Stimulated activated CD8-positive, alpha-beta memory T cell treated with anti-CD3 and anti-CD28 coated beads, Interleukin-2, amount 100 ng/mL, for 48 hours (primary cell): Measurements from ENCODE around the gene ARHGAP10.
"Not testable (repeated sequence)": the region's sequence is repeated elsewhere in the genome, so short reads cannot be mapped to it uniquely, and the experiment has no call there.

Experiments
- DNase-seq, 2 donors: peaks; one replicate each; pipeline ENCODE4 v3.0.0-alpha.2; 2020; ENCODE audit warnings: low read depth in 2 of 2

ARHGAP10 gene

DNA sequence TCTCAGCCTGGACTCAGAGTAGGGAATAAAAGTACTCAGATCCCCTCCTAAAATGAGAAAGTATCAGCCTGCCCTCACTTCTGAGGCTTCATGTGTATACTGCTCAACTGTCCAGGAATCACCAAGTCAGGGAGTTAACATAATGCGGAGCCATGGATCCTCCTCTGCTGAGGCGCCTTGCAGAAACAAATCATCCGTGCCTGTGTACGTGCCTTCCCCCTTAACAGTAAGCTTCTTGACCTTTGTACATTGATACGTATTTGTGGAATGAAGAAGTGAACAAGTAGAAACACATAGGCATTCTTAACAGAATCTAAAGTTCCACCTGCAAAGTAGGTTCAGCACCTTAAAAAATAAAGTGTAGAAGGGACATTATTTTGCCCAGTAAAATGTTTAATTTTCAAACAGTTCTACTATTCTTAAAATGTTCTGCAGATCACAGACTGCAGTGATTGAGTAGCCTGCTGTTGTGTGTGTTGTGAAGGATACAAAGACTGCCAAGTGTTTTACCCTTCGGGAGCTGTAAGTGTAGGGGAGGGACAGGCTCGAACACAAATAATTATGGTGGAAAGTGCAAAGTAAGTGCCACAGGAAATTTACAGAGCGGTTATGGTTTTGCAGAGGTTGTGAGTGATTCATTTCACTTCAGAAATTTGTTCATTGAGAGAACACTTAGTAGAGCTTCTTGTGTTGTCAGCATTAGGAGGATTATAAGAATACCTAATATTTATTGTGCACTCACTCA lies 61.9 kb downstream of the ARHGAP10 start:
- DNase-seq = no peak

DNA sequence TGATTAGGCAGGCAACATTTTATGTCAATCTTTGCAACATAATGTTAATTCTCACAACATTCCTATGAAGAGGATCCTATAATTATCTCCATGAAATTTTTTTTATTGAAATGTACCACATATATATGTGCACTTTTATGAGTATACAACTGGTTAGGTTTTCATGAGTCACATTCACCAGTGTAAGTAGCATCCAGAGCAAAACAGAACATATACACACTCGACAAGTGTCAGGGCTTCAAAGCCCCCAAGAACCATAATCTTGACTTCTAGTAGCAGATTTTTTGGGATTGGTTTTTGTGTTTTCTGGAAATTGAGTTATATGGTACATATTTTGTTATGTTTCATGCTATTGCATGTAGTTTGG lies 62.4 kb downstream of the ARHGAP10 start:
- DNase-seq = no peak

DNA sequence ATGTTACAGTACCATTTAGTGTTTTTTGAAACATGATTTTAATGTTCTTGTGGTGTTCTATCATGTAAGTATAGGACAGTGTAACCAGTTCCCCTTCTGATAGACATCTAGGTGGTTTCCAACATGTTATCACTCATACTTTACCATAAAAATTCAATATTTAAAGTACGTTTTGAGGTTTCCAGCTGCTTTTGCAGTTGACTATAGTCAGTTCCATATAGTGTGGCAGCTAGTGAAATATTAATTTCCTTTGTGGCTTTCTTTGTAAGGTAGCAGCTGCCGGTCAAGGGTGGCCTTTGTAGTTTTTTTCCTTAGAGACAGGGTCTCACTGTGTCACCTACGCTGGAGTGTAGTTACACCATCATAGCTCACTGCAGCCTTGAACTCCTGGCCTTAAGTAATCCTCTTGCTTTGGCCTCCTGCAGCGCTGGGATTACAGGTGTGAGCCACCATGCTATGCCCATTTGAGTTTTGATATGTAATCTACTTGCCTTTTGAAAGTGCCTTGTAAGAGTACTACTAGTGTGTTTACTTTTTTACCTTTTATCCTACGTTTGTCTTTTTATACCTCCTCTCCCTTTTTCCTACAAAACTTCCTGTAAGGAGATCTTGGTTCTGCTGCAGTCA lies 63.0 kb downstream of the ARHGAP10 start:
- no peak for DNase-seq

DNA sequence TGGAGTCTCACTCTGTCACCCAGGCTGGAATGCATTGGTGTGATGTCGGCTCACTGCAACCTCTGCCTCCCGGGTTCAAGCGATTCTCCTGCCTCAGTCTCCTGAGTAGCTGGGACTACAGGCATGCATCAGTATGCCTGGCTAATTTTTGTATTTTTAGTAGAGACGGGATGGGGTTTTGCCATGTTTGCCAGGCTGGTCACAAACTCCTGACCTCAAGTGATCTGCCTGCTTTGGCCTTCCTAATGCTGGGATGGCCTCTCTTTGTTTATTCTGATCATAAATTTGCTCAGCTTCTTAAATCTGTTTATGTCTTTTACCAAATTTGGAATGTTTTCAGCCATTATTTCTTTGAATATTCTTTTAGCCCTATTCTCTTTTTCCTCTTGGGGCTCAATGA lies 67.2 kb downstream of the ARHGAP10 start:
- DNase-seq = not testable (repeated sequence)

DNA sequence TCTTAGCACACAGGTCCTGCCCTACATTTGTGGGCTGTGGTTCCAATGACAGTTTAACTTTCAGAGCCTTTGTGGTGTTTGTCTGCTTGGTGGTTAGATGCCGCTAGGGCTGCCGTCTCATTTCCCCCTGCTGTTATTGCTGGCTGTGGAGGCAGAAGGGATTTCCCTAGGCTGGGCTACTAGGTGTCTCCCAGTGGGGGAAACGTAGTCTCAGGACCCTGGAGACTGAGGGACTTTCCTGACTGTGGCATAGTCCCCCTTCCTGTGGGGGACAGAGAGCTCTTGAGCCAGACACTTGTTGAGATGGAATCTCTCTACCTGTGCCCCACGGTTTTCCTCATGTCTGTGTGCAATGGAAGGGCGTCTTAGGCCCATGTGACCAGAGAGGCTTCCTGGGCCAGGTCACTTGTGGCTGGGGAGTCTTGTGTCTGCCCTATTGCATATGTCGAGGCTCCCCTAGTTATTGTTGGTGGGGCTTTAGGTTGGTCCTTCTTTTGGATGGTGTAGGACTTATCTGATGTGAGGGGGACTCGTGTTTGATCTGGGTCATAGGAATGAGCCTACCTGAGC lies 68.2 kb downstream of the ARHGAP10 start:
- DNase-seq = peak; percentile 47

DNA sequence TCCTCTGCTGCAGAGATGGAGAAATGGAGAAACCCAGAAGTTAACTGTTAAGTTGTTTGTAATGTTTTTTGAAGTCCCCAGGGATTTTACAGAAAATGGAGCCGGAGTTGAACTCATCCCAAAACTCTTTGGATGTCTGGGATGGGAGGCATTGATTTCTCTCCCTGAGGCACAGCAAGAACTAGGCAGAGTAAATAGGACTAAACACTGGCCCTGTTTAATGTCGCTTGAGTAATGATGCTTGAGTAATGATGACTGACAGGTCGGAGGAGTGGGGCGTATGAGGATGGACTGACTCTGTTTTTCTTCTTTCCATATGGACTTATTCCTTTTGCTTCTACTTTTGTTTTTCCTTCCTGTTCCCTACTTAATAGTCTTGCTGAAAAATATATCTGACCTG lies 69.9 kb downstream of the ARHGAP10 start:
- DNase-seq = no peak

DNA sequence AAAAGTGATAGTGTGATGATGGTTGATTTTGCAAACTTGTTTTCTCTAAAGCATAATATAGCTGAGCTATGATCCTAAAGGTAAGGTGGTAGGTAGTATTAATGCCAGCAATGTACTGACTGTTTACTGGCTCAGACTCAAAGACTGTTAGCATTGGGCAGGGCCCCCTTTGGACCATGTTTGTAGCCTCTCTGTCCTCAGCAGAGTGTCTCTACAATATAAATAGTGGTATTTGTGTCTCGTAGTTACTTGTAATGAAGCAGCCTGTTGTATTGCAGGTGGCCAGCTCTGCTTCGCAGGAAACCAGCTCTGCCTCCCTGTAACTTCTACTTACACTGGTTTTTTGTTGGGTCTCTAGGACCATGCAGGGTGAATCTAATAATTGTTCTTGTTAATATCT lies 70.5 kb downstream of the ARHGAP10 start:
- no peak for DNase-seq

DNA sequence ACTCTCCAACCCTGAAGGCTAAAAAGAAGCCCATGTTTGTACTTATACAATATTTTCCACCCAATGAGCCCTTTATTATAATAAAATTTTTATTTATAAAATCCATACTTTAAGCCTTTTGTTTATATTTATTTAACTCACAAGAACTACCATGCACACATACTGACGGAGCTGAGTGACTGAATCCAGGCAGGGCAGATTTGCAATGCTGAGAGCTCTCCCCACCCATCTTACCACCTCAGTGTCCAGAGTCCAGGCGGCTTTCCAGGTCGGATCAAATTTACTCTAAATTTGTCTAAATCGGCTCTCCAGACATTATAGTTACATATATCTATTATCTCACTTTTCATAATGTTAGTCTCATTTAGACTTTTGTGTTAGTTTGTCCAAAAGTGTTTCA lies 74.1 kb downstream of the ARHGAP10 start:
- no peak for DNase-seq

DNA sequence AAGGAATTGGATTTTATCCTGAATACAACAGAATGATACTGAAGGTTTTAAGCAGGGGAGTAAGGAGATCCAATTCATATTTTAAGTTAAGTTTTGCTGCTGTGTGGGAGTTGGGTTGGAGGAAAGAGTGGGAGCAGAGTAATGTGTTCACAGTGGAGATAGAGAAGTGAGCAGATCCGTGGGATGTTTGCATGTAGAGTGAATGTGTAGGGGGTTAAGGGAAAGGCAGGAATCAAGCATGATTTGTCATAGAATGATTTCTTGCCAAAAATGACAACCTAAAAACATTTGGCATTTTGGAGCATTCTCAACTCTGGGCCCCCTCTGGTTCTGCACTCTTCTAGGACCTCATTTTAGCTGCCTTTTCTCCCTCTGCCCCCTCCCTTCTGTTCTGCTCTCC lies 76.6 kb downstream of the ARHGAP10 start:
- no peak for DNase-seq

DNA sequence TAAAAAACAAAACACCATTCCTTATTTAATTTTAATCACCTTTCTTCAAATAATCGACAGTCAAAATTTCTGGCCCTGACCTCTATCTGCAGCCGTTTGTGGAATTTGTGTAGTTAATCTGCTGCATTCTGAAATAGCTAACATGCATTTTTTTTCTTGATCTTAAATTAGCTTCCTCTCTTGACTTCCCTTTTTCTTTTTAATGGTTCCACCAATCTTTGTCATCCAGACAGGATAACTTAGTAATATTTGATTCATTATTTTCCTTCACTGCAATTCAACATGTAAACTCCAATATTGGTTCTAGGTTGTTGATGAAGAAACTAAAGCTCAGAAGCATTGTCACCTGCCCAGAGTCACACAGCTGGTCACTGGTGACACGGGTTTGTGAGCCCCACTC lies 77.3 kb downstream of the ARHGAP10 start:
- DNase-seq = no peak

DNA sequence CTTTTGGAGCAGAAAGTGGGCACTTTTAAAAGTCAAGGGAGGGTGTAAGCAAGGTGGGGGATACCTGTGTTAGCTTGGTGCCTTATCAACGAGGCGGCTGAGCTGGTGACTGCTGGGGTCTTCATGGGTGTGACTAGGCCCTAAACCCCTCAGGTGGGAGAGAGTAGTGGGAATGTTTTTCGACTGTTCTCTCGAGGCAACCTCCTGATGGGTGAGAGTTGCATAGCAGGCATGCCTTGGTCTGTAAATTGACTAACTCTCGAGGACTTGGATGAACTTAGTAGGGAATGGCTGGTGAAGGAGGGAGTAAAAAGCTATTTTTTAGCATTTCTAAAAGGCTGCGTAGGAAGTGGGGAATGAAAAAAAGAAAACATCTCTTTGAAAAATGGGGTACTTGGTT lies 80.0 kb downstream of the ARHGAP10 start:
- no peak for DNase-seq

DNA sequence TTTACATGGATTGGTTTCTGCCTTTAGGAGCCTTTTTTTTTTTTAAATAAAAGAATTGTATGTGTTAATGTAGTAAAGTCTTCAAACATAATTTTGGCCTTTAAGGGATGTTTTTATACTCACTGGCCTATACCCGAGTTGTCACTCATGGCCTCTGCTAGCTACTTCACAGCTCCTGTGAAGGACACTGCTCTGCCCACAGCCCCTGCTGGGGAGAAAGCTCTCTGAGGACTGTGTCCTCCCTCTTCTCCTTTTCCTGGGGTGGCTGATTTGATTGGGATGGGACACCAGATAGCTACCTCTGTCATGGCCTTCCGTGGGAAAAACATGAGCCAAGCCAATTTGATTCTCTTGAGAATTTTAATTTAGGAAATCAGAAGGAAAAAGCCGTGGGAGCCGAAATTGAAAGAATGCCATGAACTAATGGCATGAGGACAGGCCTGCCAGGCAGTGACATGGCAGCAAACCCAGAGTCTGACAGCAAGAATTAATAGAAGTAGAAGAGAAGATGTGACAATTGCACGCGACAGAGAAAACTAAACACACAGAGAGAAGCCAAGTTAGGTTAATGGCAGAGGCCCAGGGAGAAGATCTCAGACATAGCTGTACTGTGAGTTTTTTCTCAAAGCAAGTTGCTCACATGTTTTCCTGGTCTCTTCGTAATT lies 81.4 kb downstream of the ARHGAP10 start:
- no peak for DNase-seq

DNA sequence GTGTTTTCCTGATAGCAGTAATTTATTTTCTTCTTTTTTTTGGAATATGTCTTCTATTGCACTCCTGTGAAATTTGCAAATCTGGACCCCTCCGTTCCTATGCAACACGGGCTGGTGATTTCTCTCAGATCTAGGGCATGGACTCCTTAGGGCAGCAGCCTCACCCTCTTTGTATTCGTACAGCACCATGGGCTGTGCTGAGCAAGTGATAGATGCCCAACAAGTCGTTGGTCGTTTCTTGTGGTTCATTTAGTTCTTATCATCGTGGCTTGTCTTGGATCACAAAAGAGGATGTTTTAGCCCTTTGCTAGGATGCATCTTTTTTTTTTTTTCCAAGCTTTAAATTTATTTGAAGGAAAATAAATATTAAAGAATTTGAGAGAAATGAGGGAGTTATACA lies 82.1 kb downstream of the ARHGAP10 start:
- DNase-seq = no peak

DNA sequence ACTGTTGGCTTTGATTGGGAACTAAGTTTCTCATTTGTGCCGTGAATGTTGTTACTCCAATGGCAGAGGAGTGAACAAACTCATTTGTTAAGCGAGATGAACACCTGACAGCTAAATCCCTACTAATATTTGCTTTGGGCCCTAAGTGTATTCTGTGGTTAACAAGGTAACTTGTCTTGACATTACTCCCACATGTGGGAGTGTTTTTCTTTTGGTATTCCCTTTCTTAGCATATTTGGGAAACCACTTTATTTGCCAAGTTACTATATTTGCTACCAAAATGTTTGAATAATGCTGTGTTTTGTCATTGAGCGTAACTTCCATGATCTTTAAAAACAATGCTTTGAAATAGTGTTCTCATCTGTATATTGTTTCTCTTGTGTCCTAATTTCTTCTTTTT lies 82.5 kb downstream of the ARHGAP10 start:
- no peak for DNase-seq

DNA sequence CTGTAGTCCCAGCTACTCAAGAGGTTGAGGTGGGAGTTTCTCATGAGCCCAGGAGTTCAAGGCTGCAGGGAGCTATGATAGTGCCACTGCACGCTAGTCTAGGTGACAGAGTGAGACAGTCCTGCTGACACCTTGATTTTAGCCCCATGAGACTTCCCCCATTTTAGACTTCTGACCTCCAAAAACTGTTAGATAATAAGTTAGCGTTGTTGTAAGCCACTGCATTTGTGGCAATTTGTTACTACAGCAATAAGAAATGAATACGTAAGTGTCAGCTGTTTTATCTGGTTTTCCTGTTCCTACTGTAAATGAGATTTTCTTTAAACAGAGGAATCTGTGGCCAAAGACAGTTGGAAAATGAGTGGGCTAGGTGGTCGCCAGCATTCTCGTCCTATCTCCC lies 83.9 kb downstream of the ARHGAP10 start:
- no peak for DNase-seq

DNA sequence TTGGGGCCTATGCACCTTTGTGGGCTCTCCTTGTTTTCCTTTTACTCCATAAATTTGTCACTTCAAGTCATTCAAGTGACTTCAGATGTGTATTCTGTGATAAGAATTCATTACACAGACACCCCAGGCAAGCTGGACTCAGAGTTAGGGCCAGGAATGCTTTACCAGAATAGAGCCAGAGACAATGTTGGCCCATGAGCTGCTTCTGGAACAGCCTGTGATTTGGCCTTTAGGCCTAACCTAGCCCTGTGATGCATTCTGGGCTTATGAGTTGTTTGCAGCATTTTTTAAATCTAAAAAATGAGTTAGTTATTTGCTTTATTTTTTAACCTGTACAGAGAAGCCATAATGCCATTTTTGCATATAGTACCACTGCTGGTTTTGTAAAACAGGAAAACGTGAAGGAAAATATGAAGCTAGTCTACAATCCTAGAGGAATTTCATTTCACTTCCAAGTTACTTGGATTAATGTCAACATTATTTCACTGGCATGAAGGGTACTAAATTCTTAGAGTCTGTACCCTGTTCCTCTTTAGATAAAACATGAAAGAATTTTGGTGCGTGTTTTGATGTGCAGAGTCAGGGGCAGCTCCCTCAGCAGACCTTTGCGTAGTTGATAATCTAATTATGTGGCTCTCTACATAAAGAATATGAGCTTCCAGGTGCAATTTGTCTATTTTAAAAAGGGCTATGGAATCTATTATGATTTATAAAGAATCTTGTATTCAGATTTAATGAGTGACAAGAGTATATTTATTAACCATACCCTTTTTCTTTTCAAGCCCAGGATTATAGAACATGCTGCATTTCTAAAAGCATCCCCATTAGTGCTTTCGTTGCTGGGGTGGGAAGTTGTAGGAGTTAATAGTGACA lies 84.7 kb downstream of the ARHGAP10 start:
- no peak for DNase-seq

DNA sequence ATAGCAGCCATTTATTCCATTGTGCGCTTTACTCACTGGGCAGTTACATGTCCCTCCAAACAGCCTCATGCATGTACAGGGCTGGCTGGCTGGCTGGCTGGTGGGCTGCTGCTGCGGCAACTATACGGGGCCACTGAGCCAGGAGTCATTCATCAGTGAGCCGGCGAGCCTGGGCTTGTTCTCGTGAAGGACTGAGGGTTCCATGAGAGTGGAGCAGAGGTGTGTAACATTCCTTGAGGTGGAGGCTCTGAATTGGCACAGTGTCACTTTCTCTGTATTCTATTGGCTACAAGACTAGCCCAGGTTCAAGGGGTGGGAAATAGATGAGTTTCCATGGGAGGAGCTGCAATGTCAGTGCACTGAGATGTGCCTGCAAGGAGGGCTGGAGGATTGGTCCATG lies 89.1 kb downstream of the ARHGAP10 start:
- DNase-seq = no peak

DNA sequence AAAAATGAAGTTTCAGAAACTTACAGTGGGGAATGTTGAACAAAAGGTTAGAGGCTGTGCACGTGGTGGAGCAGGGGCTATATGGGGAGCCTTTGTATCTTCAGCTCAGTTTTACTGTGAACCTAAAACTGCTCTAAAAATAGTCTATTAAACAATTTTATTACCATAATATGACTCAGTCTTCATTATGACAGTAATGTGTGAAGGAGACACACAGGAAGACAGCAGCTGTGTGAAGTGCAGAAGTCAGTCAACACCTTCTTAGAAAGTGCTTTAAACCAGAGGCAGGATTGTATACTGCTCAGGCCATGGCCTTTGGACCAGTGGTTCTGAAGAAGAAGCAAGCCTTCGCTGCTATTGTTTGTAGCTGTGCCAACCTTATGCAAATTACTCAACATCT lies 89.7 kb downstream of the ARHGAP10 start:
- DNase-seq = no peak

DNA sequence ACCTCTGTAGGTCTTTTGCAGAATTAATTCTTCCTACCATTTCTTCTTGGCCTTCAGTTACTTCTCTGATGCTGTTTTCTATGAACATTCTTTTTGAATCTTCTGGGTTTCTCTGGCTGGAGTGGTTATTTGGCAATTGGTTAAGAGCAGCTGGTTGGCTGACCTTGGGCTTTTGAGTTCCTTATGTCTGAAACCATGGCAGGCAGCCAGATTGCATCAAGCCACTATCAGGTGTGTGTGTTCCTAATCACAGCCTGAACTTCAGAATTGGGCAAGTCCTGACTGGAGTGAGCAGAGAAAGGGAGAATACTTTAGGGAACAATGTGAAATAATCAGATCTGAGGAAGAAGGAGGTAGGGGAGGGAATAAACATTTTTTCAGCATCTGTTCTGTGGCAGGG lies 90.2 kb downstream of the ARHGAP10 start:
- DNase-seq = no peak

DNA sequence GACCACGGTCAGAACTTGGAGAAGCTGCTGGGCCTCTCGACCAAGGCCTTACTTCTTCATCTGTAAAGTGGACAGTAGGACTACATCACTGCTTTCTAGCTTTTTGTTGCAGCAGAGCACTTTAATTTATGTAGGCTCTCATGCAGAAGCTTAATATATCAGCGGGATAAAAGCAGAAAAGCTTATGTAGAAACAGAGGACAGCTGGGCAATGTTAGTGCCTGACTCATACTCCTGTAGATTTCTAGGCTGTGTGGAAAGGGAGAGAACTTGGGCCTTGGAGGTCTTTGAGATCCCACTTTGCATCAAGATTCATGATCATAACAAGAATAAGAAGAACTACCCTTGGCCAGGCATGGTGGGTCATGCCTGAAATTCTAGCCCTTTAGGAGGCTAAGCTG lies 91.2 kb downstream of the ARHGAP10 start:
- DNase-seq = no peak

DNA sequence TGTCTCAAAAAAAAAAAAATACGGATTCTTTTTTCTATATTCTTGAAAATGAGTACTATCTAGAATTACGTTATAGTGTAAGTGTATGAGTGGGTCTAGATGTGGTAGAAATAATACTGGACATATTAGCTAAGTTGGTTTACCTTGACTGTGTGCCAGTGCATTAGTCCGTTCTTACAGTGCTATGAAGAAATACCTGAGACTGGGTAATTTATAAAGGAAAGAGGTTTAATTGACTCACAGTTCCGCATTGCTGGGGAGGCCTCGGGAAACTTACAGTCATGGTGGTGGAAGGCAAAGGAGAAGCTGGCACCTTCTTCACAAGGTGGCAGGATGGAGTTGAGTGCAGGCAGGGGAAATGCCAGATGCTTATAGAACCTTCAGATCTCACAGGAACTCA lies 92.4 kb downstream of the ARHGAP10 start:
- no peak for DNase-seq

DNA sequence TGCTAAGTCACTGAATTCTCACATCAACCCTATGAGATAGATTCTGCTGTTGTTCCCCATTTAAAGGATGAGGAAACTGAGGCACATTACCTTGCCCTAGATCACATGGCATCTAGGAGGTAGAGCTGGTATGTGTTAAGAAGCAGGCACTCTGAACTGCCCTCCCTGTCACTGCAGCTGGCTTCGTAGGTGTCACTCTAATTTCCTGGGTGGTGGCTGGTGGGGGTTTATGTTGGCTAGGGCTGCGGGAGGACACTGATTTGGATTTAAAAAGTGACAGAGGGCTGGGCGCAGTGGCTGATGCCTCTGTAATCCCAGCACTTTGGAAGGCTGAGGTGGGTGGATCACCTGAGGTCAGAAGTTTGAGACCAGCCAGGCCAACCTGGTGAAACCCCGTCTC lies 93.0 kb downstream of the ARHGAP10 start:
- no peak for DNase-seq
